Caco-2 (cell line): ENCODE data around the gene MRM2. TPM values are rescaled to one million over a fixed set of nuclear protein-coding genes. Genes with fewer than 3 reads are reported as not detected.

Source experiments
- BruUV-seq: library from RNA; stranded (reverse); fragments of 400-500 nt; replicated peaks from 2 replicates; lab custom pipeline; 2021; lab: Mats Ljungman, UMichigan
- CTCF ChIA-PET: fragments of 300-600 bp; sonication (Branson Sonifier 250); formaldehyde crosslinking; loops from one replicate; lab custom pipeline; 2022; ENCODE audit warnings: antibody characterized with exemption; lab: Charles Lee
- POLR2A ChIA-PET: fragments of 300-600 bp; sonication (Branson Sonifier 250); formaldehyde crosslinking; loops from one replicate; lab custom pipeline; 2022; ENCODE audit warnings: antibody characterized with exemption; lab: Charles Lee
- DNase-seq, 2 experiments: peaks; one replicate each; pipeline versions ENCODE4 v3.0.0 to v3.0.0-alpha.2; 2020 to 2022
- H3K27me3 ChIP-seq: replicated peaks from 2 replicates; pipeline ENCODE4 v1.6.0; 2011; ENCODE audit warnings: low read length; ENCODE audit not compliant: control insufficient read depth, insufficient read depth
- H3K36me3 ChIP-seq: 2 replicates; pipeline ENCODE4 v1.5.1; 2011; ENCODE audit warnings: low read length; ENCODE audit not compliant: control insufficient read depth, insufficient read depth
- H3K4me1 ChIP-seq: fragments of 250-450 bp; sonication (Bioruptor Pico); 2 replicates; pipeline ENCODE4 v1.5.1; 2020; ENCODE audit warnings: mild to moderate bottlenecking
- H3K4me3 ChIP-seq: 2 replicates; pipeline ENCODE4 v1.5.1; 2011; ENCODE audit warnings: low read depth, mild to moderate bottlenecking, control low read depth, low read length
- H3K9me3 ChIP-seq: fragments of 250-450 bp; sonication (Bioruptor Pico); 2 replicates; pipeline ENCODE4 v1.5.1; 2020; ENCODE audit warnings: mild to moderate bottlenecking, moderate library complexity
- H3K27ac Mint-ChIP-seq: one replicate; pipeline ENCODE4 v1.8.0; 2022; ENCODE audit warnings: mixed read lengths; ENCODE audit not compliant: unreplicated experiment
- H3K27me3 Mint-ChIP-seq: one replicate; pipeline ENCODE4 v1.8.0; 2022; ENCODE audit warnings: mixed read lengths; ENCODE audit not compliant: insufficient read depth, unreplicated experiment
- H3K36me3 Mint-ChIP-seq: one replicate; pipeline ENCODE4 v1.8.0; 2022; ENCODE audit warnings: mild to moderate bottlenecking, mixed read lengths; ENCODE audit not compliant: insufficient read depth, unreplicated experiment
- H3K4me1 Mint-ChIP-seq: one replicate; pipeline ENCODE4 v1.8.0; 2022; ENCODE audit warnings: low read depth, mixed read lengths; ENCODE audit not compliant: unreplicated experiment
- H3K4me3 Mint-ChIP-seq: one replicate; pipeline ENCODE4 v1.8.0; 2022; ENCODE audit warnings: mild to moderate bottlenecking, moderate library complexity, mixed read lengths; ENCODE audit not compliant: unreplicated experiment
- H3K9me3 Mint-ChIP-seq: one replicate; pipeline ENCODE4 v1.8.0; 2022; ENCODE audit warnings: mixed read lengths; ENCODE audit not compliant: unreplicated experiment
- CTCF ChIP-seq, 2 experiments: fragments of 200-600 bp in 1 of 2; IDR thresholded peaks; 1 replicate in 1 of 2; 2 replicates in 1 of 2; pipeline versions ENCODE4 v1.5.1 to v1.8.0; 2011 to 2022; ENCODE audit warnings: antibody characterized with exemption in 1 of 2, control low read depth in 1 of 2, inconsistent platforms in 1 of 2, low read depth in 1 of 2, low read length in 1 of 2, mild to moderate bottlenecking in 1 of 2, moderate library complexity in 1 of 2; ENCODE audit not compliant: insufficient read depth in 1 of 2, severe bottlenecking in 1 of 2, unreplicated experiment in 1 of 2
- intact Hi-C: fragments of 100-400 bp; cut with micrococcal nuclease; formaldehyde crosslinking; loops from one replicate; pipeline ENCODE4 v1.10.0; 2022; ENCODE audit not compliant: unreplicated experiment
- total RNA-seq: library from RNA; stranded (reverse); gene quantifications from 2 replicates; pipeline ENCODE4 v1.2.3, GENCODE V29; 2022

Gene MRM2
- total RNA-seq, 1 experiment from 2014 or later = 48.8 TPM

GRCh38 chr7:2219136-2219535 is 22.9 kb downstream of the MRM2 start:
- Mint-ChIP-seq H3K4me3 (no peak overlapping the region), H3K4me1 (no peaks in the 10 kb centered on the region), H3K9me3 (no peaks in the 10 kb centered on the region), H3K36me3 (peaks cover 73% of the 10 kb centered on the region), H3K27ac (no peak overlapping the region), H3K27me3 (no peaks in the 10 kb centered on the region)
- Histone ChIP-seq H3K36me3 (peaks cover 7% of the 10 kb centered on the region), H3K27me3 (no peaks in the 10 kb centered on the region), H3K4me1 (no peaks in the 10 kb centered on the region), H3K4me3 (no peak overlapping the region), H3K9me3 (no peaks in the 10 kb centered on the region)
- ChIA-PET POLR2A (no interaction called here), CTCF (no interaction called here)
- no peak for TF ChIP-seq CTCF (IDR thresholded peaks at IDR 0.05; ENCODE audit: insufficient read depth in 1 of 2, low read depth in 1 of 2, low read length in 1 of 2, severe bottlenecking in 1 of 2, unreplicated experiment in 1 of 2)
- intact Hi-C loops = no loop called here
- no TSS peak for BruUV-seq
- DNase-seq = no peak

DNA sequence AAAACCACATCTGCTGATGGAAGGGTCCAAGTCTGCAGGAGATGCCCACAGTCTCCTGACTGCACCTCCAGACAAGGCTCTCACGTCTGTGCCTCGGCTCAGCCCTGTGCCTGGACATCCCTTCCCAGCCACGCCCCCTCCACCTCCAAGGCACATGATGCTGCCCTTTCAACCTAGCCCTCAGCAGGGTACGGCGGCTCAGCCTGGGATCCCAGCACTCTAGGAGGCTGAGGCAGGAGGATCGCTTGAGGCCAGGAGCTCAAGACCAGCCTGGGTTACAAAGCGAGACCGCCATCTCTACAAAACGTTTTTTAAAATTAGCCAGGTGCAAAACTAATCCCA is 23.6 kb downstream of the MRM2 start:
- H3K36me3 ChIP-seq = peaks cover 7% of the 10 kb centered on the region
- H3K27me3 ChIP-seq = no peaks in the 10 kb centered on the region
- Mint-ChIP-seq H3K4me3 (no peak overlapping the region), H3K4me1 (no peaks in the 10 kb centered on the region), H3K27ac (no peak overlapping the region), H3K36me3 (peaks cover 77% of the 10 kb centered on the region), H3K27me3 (no peaks in the 10 kb centered on the region), H3K9me3 (no peaks in the 10 kb centered on the region)
- no peaks in the 10 kb centered on the region for H3K9me3 ChIP-seq
- no TSS peak for BruUV-seq
- TF ChIP-seq CTCF (IDR thresholded peaks at IDR 0.05; ENCODE audit: insufficient read depth in 1 of 2, low read depth in 1 of 2, low read length in 1 of 2, severe bottlenecking in 1 of 2, unreplicated experiment in 1 of 2) = no peak
- ChIA-PET POLR2A (no interaction called here), CTCF (no interaction called here)
- DNase-seq = no peak
- no peaks in the 10 kb centered on the region for H3K4me1 ChIP-seq
- intact Hi-C loops = no loop called here
- H3K4me3 ChIP-seq = no peak overlapping the region

DNA sequence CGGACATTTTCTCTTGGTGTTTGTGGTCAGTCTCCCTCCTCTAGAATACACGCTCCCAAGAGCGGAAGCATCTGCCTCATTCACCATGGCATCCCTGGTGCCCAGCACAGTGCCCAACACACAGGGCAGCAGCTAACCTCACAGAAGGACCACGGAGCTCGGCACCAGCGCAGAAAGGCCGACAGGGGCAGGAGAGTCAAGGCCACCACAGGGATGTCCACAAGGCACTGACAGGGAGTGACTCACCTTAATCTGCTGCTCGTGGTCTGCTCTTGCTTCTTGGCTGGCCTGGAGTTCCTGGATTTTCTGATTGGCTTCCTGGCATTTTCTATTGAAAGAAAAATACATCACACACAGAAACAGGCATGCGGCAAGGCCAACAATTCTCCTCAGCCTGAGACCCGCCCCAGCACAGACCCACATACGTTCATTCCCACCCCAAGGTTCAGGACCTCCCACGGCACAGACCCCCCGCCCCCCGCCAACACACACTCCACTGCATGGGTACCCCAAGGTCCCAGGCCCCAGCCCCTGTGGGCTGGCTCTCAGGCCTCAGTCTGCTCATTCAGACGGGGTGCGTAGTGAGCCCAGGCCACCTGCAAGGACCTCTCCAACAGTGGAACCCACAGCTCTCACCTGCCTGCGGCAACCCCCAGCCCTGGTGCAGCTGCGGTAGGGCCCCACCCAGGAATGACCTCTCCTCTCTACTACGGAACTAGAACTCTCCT is 24.1 kb downstream of the MRM2 start:
- ChIA-PET POLR2A (no interaction called here), CTCF (no interaction called here)
- no peak overlapping the region for H3K4me3 Mint-ChIP-seq
- H3K27me3 Mint-ChIP-seq = no peaks in the 10 kb centered on the region
- H3K36me3 Mint-ChIP-seq = peaks cover 83% of the 10 kb centered on the region
- Histone ChIP-seq H3K4me1 (no peaks in the 10 kb centered on the region), H3K4me3 (no peak overlapping the region), H3K27me3 (no peaks in the 10 kb centered on the region), H3K36me3 (peaks cover 7% of the 10 kb centered on the region), H3K9me3 (no peaks in the 10 kb centered on the region)
- no peaks in the 10 kb centered on the region for H3K9me3 Mint-ChIP-seq
- no TSS peak for BruUV-seq
- intact Hi-C loops = no loop called here
- no peak overlapping the region for H3K27ac Mint-ChIP-seq
- DNase-seq = no peak
- TF ChIP-seq CTCF (IDR thresholded peaks at IDR 0.05; ENCODE audit: insufficient read depth in 1 of 2, low read depth in 1 of 2, low read length in 1 of 2, severe bottlenecking in 1 of 2, unreplicated experiment in 1 of 2) = no peak
- no peaks in the 10 kb centered on the region for H3K4me1 Mint-ChIP-seq
